Cardiac fibroblast (primary cell): ENCODE data around the gene ABLIM1.

Experiments
- DNase-seq, 2 donors: peaks; one replicate each; pipeline versions ENCODE4 v3.0.0 to v3.0.0-alpha.2; 2010; ENCODE audit warnings: low read depth in 2 of 2
- H3K4me3 ChIP-seq, 2 donors: replicated peaks in 1 of 2; 1 replicate in 1 of 2; 2 replicates in 1 of 2; pipeline ENCODE4 v1.5.1; 2011; ENCODE audit warnings: low read depth in 2 of 2, low read length in 2 of 2, mild to moderate bottlenecking in 2 of 2, moderate library complexity in 1 of 2
- CTCF ChIP-seq: IDR thresholded peaks from one replicate; pipeline ENCODE4 v1.5.1; 2011; ENCODE audit warnings: low read depth, mild to moderate bottlenecking, low read length, inconsistent platforms

The ABLIM1 gene

GRCh38 chr10:114515298-114515914 lies 142.7 kb downstream of the ABLIM1 start:
- no peak overlapping the region for H3K4me3 ChIP-seq
- no peak for DNase-seq
- no peak for TF ChIP-seq CTCF

- no peak overlapping the region for H3K4me3 ChIP-seq
- DNase-seq, result no peak
- TF ChIP-seq CTCF, result no peak
Measured at GRCh38 chr10:114513381-114513792, 144.7 kb downstream of the ABLIM1 start.

GRCh38 chr10:114511881-114512280 lies 146.2 kb downstream of the ABLIM1 start:
- no peak overlapping the region for H3K4me3 ChIP-seq
- no peak for TF ChIP-seq CTCF
- no peak for DNase-seq

- H3K4me3 ChIP-seq, result no peak overlapping the region
- TF ChIP-seq CTCF, result no peak
- DNase-seq, result no peak
Measured at GRCh38 chr10:114508376-114508775, 149.7 kb downstream of the ABLIM1 start.

GRCh38 chr10:114507449-114507848 lies 150.6 kb downstream of the ABLIM1 start:
- no peak overlapping the region for H3K4me3 ChIP-seq
- no peak for TF ChIP-seq CTCF
- no peak for DNase-seq

- no peak for TF ChIP-seq CTCF
- DNase-seq, result no peak
- no peak overlapping the region for H3K4me3 ChIP-seq
Measured at GRCh38 chr10:114506871-114507385, 151.1 kb downstream of the ABLIM1 start.
